Left renal cortex interstitium (tissue), 4 donors: Measurements from ENCODE around the gene EEPD1. TPM values are rescaled to one million over a fixed set of nuclear protein-coding genes. Genes with fewer than 3 reads are reported as not detected.
"Not testable (repeated sequence)": the region's sequence is repeated elsewhere in the genome, so short reads cannot be mapped to it uniquely, and the experiment has no call there.

ENCODE experiments used
- DNase-seq, 4 donors: peaks; one replicate each; pipeline ENCODE4 v3.0.0-alpha.2; 2013; ENCODE audit warnings: low read depth in 4 of 4, low spot score in 2 of 4, missing footprints in 1 of 4
- polyA plus RNA-seq, 4 donors: library from polyadenylated mRNA; unstranded; fragments of 120-200 nt; gene quantifications; one replicate each; pipeline ENCODE4 v1.2.1, GENCODE V29; 2013; ENCODE audit not compliant: insufficient read length in 4 of 4

EEPD1 gene
- polyA plus RNA-seq, 4 donors, result 6.7 to 7.5 (median 7.3) TPM

DNA sequence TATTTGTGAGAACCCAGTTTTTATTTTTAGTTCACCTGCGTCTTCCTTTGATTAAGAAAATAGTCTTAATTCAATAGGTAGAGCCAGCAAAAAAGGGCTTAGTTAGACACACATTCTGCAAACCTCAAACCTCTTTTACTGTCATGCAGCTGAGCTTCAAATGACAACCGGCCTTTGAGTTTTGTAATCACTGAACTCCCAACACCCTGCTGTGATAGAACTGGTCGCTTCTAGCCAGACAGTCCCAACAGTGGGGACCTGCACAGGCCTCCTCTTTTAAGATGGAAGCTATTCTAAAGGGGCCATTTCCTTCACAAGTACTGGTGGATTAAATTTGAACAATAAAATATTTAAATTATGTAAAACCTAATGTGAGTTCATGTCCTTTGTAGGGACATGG lies 90.3 kb downstream of the EEPD1 start:
- not testable (repeated sequence) for DNase-seq

DNA sequence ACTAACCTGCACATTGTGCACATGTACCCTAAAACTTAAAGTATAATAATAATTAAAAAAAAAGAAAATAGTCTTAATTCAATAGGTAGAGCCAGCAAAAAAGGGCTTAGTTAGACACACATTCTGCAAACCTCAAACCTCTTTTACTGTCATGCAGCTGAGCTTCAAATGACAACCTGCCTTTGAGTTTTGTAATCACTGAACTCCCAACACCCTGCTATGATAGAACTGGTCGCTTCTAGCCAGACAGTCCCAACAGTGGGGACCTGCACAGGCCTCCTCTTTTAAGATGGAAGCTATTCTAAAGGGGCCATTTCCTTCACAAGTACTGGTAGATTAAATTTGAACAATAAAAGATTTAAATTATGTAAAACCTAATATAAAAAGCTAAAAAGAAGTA lies 90.9 kb downstream of the EEPD1 start:
- DNase-seq, result not testable (repeated sequence)

GRCh38 chr7:36244429-36244828 lies 91.4 kb downstream of the EEPD1 start:
- DNase-seq, result no peak

DNA sequence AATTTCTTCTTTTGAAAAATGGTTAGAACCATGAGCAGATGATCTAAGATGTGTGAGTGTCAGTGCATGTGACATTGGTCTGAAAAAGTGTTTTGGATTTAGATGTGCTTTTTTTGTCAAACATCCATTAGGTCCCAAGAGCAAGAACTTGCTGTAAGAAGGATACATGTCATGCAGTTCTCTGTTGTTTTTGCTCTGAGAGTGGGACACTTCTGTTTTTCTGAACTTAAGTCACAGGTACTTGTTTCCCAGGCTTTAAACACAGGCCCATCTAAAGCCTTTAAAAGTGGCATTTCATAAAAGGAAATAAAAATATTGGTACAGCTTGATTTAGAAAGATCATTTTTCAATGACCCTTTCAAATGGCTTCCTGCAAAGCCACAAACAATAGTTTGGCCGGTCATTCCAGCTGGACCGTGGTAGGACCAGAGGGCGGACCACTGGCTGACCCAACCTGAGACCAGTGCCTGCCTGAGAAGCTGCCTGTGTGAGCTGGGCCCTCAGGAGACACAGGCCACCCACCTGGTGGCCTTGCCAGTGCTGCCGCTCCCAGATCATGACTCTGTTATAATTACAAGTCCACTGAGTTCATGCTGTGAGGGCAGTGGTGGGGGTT lies 92.7 kb downstream of the EEPD1 start:
- no peak for DNase-seq

GRCh38 chr7:36249091-36249490 lies 96.0 kb downstream of the EEPD1 start:
- DNase-seq, result no peak

DNA sequence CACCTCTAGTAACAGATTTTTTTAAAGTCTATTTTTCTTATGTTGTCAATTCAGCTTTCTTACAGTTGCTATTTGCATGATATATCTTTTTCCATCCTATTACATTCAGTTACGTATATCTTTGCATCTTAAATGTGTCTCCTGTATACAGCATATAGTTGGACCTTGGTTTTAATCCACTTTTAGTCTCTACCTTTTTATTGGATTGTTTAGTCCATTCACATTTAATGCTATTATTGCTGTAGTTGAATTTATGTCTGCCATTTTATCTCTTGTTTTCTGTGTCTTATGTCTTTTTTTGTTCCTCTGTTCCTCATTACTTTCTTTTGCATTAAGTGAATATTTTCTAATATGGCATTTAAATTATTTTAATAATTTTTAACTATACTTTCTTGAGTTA lies 100.6 kb downstream of the EEPD1 start:
- DNase-seq, result no peak

DNA sequence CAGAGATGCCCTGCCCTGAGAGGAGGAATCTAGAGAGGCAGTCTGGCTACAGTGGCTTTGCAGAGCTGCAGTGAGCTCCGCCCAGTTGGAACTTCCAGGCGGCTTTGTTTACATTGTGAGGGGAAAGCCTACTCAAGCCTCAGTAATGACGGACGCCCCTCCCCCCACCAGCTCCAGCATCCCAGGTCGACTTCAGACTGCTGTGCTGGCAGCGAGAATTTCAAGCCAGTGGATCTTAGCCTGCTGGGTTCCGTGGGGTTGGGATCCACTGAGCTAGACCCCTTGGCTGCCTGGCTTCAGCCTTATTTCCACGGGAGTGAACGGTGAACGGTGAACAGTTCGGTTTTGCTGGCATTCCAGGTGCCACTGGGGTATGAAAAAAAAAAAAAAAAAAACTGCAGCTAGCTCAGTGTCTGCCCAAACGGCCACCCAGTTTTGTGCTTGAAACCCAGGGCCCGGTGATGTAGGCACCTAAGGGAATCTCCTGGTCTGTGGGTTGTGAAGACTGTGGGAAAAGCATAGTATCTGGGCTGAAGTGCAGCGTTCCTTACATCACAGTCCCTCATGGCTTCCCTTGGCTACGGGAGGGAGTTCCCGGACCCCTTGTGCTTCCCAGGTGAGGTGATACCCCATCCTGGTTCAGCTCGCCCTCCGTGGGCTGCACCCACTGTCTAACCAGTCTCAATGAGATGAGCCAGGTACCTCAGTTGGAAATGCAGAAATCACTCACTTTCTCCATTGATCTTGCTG lies 105.6 kb downstream of the EEPD1 start:
- DNase-seq, result peak; percentile 56 to 83 (median 68)

DNA sequence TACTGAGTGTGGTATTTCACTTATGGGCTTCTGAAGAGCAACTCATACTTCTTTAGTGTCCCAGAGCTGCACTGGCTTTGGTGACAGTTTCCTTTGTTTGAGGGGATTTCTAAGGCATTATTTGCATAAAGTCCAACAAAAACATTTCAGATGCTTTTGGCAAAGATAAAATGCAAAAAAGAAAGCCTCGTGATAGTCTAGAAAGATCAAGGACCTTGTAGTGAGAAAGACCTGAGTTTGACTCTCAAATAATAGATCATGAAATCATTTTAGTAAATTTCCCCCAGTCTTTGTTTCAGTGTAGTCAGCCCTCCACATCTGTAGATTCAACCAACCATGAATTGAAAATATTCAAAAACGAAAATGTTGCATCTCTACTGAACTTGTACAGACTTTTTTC lies 107.4 kb downstream of the EEPD1 start:
- no peak for DNase-seq

DNA sequence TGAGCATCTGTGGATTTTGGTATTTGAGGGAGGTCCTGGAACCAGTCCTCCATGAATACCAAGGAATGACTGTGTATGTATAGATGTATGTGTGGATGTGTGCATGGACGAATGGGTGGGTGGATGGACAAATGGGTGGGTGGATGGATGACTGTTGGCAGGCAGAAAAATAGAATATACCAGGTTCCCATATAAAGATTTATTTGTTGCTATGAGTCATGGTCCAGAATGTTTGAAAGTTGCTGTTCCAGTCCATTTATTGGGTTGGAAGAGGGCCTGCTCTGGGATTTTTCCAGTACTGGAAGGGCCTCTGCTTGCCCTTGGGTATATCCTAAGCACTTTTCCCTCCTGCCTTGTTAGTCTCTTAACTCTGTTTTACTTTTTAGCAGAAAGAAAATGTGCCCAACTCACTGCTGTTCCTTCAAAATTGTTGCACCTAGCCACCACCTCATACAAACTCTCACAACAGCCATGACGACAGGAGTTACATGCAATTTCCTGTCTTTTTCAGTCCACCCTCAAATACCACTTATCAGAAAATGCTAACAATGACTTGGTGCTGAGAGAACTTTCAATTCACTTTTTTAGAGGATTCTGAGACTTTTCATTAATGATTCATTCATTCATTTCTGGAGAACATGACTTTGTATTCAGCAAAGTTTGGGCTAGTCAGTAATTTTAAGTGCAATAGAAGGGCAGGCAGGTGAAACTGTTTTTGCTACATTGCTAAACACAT lies 108.1 kb downstream of the EEPD1 start:
- no peak for DNase-seq

DNA sequence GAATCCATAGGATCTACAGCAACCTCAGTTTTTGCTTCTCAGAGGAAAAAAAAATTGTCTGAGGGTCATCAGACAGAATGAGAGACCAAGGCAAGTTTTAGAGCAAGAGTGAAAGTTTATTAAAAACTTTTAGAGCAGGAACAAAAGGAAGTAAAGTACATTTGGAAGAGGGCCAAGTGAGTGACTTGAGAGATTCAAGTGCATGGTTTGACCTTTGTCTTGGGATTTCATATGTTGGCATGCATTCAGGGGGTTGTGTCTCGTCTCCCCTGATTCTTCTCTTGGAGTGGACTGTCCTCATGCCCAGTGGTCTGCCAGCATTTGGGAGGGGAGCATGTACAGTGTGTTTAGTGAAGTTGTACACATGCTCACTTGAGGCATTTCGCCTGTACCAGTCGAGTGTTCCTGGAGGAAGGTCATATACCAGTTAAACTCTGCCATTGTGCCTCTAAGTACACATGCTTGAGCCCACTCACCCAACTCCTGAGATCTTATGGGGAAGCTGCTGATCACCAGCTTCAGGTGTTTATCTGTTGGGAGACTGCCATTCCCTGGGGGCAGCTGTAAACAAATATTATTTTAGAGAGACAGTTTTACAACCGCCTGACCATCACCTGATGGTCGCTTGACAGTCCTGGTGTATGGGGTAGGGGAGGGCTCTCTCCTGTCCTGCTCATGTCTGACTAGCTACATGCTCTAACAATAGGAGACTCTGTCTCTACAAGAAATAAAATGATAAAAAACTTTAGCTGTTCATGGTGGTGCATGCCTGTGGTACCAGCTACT lies 109.4 kb downstream of the EEPD1 start:
- DNase-seq, result no peak

GRCh38 chr7:36263095-36263484 lies 110.0 kb downstream of the EEPD1 start:
- no peak for DNase-seq

- no peak for DNase-seq
These were observed 111.2 kb downstream of the EEPD1 start for GRCh38 chr7:36264123-36264801.

DNA sequence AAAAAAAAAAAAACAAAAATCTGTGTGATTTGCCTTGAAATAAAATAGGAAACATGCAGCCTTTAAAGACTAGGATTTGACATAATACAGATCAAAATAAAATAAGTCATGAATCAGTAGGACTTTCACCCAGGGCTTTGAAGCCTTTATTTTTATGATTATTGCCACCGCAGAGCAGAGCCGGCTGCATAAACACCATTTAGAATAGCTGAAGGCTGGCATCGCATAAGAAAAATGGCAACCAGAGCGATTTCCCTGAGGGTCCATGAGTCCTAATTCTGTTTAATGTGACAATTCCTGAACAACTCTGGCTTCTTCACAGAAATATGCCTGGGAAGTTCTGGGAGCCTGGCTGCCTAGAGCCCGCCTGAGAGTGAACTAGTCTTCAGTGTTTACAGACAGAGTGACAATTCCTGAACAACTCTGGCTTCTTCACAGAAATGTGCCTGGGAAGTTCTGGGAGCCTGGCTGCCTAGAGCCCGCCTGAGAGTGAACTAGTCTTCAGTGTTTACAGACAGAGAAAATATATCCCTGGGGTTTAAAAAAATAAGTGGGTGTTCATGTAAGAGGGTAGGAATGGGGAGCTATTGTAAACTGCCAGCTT lies 112.0 kb downstream of the EEPD1 start:
- DNase-seq, result no peak

DNA sequence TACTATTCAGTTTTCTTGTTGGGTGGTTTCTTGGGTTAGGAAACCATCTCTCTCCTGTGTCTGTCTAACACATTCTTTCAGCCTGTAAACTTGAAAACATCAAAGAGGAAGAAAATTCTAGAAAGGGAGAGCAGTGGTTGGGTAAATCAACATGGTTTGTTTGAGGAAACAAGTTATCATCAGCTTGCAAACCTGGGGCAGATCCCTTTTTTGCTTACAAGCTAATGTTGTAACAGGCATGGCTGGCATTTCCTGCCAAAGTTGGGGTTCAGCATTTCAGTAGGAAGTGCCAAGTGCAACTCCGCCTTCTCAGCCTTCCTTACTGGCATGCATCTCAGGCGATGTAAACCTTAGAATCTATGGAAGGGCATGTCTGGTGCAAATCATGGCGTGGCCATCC lies 112.6 kb downstream of the EEPD1 start:
- DNase-seq, result no peak

DNA sequence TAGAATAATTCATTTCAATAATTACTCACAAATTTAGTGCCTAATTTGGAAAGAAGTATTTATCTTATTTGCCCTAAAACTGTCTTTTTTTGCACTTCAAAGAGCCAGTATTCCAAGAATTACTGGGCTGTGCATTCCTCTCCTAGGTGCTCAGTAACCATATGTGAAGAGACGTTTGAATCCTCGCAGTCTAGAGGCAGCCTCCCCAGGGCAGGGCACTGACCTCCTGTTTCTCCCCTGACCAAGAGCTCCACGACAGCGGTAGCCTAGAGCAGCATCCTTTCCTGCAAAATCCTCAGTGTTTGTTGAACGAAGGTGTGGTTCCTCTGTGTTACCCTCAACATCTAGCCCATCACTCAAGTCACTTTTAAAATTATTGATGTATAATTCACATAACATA lies 113.1 kb downstream of the EEPD1 start:
- DNase-seq, result no peak

DNA sequence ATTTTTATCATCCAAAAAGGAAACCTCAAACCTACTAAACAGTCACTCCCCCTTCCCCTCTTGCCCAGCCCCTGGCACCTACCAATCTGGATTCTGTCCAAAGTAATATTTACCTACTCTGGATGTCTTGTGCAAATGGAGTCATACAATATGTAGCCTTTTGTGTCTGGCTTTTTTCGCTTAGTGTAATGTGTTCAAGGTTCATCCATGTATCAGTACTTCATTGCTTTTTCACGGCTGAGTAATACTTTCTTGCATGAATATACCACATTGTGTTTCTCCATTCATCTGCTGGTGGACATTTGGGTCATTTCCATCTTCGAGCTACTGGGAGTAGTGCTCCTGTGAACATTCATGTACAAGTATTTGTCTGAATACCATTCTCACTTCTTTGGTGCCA lies 113.6 kb downstream of the EEPD1 start:
- DNase-seq, result no peak

DNA sequence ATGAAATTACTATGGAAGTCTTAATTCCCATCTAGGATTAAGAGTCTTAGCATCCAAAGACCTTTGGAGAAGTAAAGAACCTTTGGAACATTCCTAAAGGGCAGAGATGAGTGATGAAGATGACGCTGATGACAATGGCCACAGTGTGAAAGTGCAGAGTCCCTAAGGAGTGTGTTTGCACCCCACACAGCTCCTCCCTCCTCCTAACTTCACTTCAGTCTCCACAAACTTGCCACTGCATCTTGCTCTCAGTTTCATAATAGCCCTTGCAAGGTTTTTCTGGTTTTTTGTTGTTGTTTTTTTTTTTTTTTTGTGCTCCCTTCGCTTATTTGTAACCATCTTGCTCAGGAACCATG lies 119.1 kb downstream of the EEPD1 start:
- DNase-seq, result no peak

- no peak for DNase-seq
These were observed 119.7 kb downstream of the EEPD1 start for GRCh38 chr7:36272567-36273269.

DNA sequence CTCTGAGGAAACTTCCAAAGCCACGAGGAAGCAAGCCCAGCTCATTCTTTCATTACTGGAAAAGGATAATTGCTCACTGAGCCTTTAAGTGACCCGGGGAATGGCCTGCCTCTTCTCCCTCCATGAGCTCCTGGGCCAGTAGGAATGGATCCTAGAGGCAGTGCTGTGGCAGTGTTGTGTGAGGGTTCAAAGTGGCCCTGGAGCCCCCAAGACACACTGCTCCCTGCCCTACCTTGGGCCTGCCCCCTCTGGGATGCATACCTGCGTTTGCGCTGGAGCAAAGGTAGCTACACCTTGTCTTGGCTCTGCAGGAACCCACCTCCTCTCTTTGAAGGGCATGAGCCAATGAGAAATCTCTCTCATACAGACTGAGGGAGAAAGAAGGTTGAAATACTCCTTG lies 120.8 kb downstream of the EEPD1 start:
- no peak for DNase-seq
